Middle frontal gyrus (tissue), 1 donor: Measurements from ENCODE around the gene SUGCT.
"Not testable (repeated sequence)": the region's sequence is repeated elsewhere in the genome, so short reads cannot be mapped to it uniquely, and the experiment has no call there.

ENCODE experiments used
- DNase-seq: peaks from one replicate; pipeline ENCODE4 v3.0.0-alpha.2; 2015; ENCODE audit warnings: low spot score; ENCODE audit errors: extremely low spot score

SUGCT gene

DNA sequence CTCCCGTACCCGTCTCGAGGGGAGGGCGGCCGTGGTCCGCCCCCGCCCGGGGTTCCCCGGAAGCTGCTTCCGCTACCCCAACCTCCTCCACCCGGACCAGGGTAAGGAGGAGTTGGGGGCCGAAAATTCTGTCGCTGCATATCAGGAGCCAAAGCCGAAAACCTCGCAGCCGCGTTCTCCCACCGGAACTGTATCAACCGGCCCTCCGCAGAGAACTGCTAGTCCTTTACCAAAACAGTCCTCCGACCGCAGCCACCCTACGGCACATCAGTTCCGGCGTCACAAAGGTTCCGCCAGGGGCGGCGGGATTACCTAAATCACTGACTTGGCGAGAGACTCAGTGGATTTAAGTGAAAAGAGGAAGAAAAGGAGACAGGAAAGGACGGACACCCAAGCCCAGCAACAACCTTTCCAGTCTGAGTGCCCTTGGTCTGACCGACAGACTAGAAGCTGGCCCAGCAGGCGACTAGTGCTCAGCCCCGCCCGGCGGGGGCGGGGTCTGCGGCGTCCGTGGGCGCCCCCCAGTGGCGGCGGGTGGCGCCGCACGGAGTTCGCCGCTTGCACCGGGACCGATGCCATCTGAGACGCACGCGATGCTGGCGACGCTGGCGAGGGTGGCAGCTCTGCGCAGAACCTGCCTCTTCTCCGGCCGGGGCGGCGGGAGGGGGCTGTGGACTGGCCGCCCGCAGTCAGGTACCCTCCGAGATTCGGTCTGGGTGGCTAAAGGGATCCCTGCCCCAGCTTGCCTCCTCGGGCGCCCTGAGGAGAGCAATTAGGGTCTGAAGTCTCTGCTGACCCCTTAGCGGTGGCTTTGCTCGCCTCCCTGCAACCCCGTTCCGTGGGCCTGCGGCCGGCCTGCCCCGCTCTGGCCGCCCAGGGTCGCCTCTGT, at the start of gene SUGCT, which contains the start of gene MPLKIP:
SUGCT (plus strand) TSS at position 578 of the 889 bp plus-strand sequence.
MPLKIP (minus strand) TSS at position 195 of the 889 bp plus-strand sequence; CDS start at position 140, 55 bp downstream.
- peak; percentile 84 for DNase-seq

DNA sequence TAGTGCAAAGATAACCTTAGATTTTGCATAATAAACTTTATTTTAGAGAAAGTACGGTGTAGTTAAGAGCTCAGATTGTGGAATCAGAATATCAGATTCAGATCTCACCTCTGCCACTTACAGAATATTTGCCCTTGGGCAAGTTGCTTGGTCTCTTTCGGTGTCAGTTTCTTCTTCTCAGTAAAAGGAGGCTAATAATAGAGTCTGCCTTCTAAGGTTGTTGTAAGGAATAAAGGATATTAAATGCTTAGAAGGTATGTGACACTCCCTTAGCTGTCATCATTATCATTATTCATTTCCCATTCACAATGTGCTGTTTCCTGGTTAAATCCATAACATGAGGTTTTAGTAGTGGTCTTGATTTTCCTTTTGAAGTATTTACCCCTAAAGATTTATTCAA, 42.6 kb upstream of the SUGCT start:
- DNase-seq, result no peak

GRCh38 chr7:40093631-40094350, 41.0 kb upstream of the SUGCT start:
- no peak for DNase-seq

GRCh38 chr7:40095230-40095629, 39.6 kb upstream of the SUGCT start:
- no peak for DNase-seq

GRCh38 chr7:40095695-40096327, 39.0 kb upstream of the SUGCT start:
- DNase-seq, result no peak

- DNase-seq, result no peak
Observed at GRCh38 chr7:40097728-40098127, 37.1 kb upstream of the SUGCT start.

GRCh38 chr7:40098810-40099209, 36.0 kb upstream of the SUGCT start:
- no peak for DNase-seq

GRCh38 chr7:40099837-40100236, 35.0 kb upstream of the SUGCT start:
- DNase-seq, result no peak

GRCh38 chr7:40101201-40101600, 33.6 kb upstream of the SUGCT start:
- DNase-seq, result no peak

DNA sequence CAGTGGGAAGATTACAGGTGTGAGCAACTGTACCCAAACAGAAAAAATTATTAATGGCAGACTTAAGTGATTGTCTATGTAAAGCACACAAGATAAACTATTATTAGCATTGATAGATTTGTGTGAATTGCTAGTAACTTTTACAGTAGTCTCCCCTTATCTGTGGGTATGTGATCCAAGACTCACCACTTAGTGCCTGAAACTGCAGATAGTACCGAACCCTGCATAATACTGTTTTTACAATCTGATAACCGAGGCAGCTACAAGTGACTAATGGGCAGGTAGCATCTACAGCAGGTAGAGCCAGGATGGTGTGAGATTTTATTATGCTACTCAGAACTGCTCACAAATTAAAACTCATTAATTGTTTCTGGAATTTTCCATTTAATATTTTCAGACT, 31.9 kb upstream of the SUGCT start:
- no peak for DNase-seq

DNA sequence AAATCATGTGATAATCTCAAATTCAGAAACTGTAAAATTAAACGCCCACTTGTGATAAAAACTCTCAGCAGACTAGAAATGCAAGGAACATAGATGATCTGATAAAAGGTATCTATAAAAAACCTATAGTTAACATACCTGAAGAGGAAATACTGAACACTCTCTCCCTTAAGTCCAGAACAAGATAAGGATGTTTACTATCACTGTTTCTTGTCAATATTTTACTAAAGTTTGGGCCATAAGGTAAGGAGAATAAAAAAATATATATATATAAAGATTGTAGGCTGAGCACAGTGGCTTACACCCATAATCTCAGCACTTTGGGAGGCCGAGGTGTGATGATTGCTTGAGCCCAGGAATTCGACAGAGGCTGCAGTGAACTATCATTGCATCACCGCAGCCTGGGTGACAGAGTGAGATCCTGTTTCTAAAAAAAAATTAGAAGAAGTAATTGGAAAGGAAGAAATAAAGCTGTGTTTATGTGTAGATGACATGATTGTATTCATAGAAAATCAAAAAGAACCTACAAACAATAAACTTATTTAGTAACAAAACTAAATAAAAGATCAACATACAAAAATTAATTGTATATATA, 28.8 kb upstream of the SUGCT start:
- DNase-seq, result no peak

- no peak for DNase-seq
Observed at GRCh38 chr7:40115936-40116335, 18.9 kb upstream of the SUGCT start.

GRCh38 chr7:40117199-40117598, 17.6 kb upstream of the SUGCT start:
- not testable (repeated sequence) for DNase-seq

DNA sequence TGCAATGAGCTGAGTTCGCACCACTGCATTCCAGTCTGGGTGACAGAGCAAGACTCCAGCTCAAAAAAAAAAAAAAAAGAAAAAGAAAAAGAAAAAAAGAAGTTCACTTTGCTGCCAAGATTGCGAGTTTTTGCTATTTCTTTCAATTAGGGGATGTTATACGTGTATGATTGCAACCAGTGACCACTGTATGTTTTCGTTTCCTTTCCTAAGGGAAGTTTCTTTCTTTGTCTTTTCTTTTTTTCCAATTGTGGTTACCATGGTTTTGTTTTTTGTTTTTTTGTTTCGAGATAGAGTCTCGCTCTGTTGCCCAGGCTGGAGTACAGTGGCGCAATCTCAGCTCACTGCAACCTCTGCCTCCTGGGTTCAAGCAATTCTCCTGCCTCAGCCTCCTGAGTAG, 16.6 kb upstream of the SUGCT start:
- not testable (repeated sequence) for DNase-seq

DNA sequence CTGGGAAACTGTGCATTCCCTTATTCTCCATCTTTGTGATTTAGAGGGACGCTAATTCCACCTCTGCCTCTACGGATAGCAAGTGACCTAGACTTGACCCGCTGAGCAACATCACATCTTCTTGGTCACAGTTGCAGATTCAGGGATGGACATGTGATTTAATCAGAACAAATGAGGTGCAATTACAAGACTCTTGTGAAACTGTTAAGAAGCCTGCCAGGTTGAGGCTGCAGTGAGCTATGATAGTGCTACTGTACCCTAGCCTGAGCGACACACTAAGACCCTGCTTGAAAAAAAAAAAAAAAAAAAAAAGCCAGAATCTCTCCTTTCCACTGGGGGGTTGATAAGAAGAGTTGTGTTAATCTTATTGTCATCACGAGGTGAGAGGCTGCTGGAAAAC, 14.8 kb upstream of the SUGCT start:
- no peak for DNase-seq

GRCh38 chr7:40122100-40122939, 12.5 kb upstream of the SUGCT start:
- DNase-seq, result not testable (repeated sequence)

DNA sequence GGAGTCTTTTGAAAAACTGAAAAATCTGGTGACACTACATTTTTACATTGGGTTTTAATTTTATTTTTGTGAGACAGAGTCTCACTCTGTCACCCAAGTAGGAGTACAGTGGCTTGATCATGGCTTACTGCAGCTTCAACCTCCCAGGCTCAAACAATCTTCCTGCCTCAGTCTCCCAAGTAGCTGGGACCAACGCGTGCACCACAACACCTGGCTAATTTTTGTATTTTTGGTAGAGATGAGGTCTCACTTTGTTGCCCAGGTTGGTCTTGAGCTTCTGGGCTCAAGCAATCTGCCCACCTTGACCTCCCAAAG, 11.9 kb upstream of the SUGCT start:
- DNase-seq, result no peak

- DNase-seq, result no peak
Observed at GRCh38 chr7:40133561-40134427, 1.0 kb upstream of the SUGCT start.

GRCh38 chr7:40135317-40135610, 459 bp downstream of the SUGCT start:
- no peak for DNase-seq

DNA sequence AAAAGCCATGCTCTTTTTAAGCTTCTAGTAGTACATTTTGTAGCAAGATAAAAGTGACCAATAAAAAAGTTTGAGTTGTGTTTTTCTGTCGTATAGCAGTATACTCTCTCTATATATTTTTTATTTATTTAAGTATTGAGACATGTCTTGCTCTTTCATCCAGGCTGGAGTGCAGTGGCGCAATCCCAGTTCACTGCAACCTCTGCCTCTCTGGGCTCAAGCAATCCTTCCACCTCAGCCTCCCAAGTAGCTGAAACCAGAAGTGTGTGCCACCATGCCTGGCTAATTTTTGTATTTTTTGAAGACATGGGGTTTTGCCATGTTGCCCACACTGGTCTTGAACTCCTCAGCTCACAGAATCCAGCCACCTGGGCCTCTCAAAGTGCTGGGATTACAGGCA, 2.8 kb downstream of the SUGCT start:
- DNase-seq, result no peak
